Esophagus (tissue), 2 donors: ENCODE data around the gene OGFOD3. TPM values are rescaled to one million over a fixed set of nuclear protein-coding genes. Genes with fewer than 3 reads are reported as not detected.
"Not testable (repeated sequence)": the region's sequence is repeated elsewhere in the genome, so short reads cannot be mapped to it uniquely, and the experiment has no call there.

Experiments
- H3K27ac ChIP-seq, 2 donors: one replicate each; pipeline ENCODE4 v1.5.1; 2013; ENCODE audit warnings: low read depth in 2 of 2, mild to moderate bottlenecking in 2 of 2, inconsistent platforms in 1 of 2, low read length in 1 of 2, moderate library complexity in 1 of 2
- H3K27me3 ChIP-seq, 2 donors: one replicate each; pipeline ENCODE4 v1.6.1; 2013; ENCODE audit warnings: low read length in 2 of 2, control low read depth in 1 of 2, mild to moderate bottlenecking in 1 of 2; ENCODE audit not compliant: insufficient read depth in 2 of 2, control insufficient read depth in 1 of 2
- H3K36me3 ChIP-seq, 2 donors: one replicate each; pipeline ENCODE4 v1.6.1; 2013; ENCODE audit warnings: low read length in 1 of 2; ENCODE audit not compliant: control insufficient read depth in 2 of 2, insufficient read depth in 2 of 2
- H3K4me1 ChIP-seq, 2 donors: one replicate each; pipeline ENCODE4 v1.6.1; 2013; ENCODE audit warnings: low read length in 1 of 2; ENCODE audit not compliant: control insufficient read depth in 2 of 2, insufficient read depth in 2 of 2
- H3K4me3 ChIP-seq, 2 donors: one replicate each; pipeline ENCODE4 v1.5.1; 2013; ENCODE audit warnings: low read length in 2 of 2, mild to moderate bottlenecking in 2 of 2, low read depth in 1 of 2, moderate library complexity in 1 of 2
- H3K9me3 ChIP-seq, 2 donors: one replicate each; pipeline ENCODE4 v1.6.1; 2013; ENCODE audit warnings: mild to moderate bottlenecking in 2 of 2, low read depth in 1 of 2, low read length in 1 of 2, moderate library complexity in 1 of 2; ENCODE audit not compliant: control insufficient read depth in 2 of 2, insufficient read depth in 1 of 2
- WGBS, 2 donors: extraction: QIAGEN DNeasy Blood & Tissue Kit; methylation state at CpG; one replicate each; pipeline ENCODE4 v1.1.7; 2013; 5-methylcytosine and 5-hydroxymethylcytosine counted together
- polyA plus RNA-seq, 2 donors: library from polyadenylated mRNA; stranded (reverse); fragments of 200-250 nt; gene quantifications; one replicate each; pipeline ENCODE4 v1.2.3, GENCODE V29; 2013
- donor health status: healthy with polysubstance abuse.
- donor health status: Bipolar disorder and iron deficiency.

The OGFOD3 gene
- polyA plus RNA-seq, 2 donors = 11.4 to 11.6 TPM

DNA sequence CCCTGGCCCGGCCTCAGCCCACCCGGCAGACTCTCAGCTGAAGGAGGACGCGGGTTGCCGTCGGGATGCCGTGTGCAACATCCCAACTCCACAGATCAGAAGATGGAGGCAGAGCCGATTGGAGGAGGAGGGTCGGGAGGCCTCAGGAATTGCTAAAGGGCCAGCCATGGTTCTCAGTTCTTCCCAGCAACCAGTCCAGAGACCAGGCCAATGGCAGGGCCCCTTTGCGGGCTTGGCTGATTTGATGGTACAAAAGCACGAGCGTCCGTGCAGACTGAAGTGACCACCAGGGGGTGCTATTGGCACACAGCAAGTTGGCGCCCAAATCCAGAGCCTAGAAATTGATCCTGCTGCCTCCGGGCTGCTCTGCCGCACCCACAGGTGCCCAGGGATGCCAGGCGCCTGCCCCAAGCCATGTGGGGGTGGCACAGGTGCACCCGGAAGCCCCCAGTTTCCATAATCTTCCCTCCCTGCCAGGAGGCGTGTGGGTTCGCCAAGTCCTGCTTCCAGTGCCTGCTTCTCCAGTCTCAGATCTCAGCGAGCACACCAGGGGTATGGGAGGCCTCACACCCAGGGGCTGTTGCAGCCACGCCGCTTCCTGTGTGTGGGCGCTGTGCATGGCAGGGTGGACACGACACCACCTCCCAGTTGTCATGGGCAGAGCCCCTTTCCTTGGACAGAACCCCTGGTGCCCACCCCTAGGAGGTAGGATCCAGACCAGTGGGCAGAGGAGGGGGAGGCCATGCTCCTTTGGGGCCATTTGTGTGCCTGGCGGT lies 66.5 kb downstream of the OGFOD3 start:
- Histone ChIP-seq H3K27me3 (no peaks in the 10 kb centered on the region), H3K4me3 (no peak overlapping the region), H3K9me3 (no peaks in the 10 kb centered on the region), H3K4me1 (peaks cover 0 to 10% of the 10 kb centered on the region in 2 donors), H3K27ac (no peak overlapping the region), H3K36me3 (no peaks in the 10 kb centered on the region)
- 33 to 35% methylated on average over 26 of the region's 26 CpGs for WGBS, 2 donors

DNA sequence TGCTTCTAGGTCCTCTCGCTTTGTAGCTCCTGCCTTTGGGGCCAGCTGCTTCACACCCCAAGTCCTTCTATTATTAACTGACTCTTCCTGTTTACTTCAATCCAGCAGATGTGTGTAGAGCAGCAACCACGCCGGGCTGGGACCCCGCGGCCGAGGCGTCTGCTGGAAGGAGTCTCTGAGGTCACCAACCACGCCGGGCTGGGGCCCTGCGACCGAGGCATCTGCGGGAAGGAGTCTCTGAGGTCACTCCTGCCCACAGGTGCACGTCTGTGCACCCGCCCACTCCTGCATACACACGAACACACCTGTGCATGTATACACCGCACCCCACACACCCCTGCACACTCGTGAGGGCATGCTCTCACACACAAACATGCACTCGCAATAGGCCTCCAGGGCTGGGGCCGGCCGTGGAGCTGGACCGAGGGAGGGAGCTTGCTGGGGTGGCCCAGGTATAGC lies 67.1 kb downstream of the OGFOD3 start:
- Histone ChIP-seq H3K36me3 (no peaks in the 10 kb centered on the region), H3K9me3 (no peaks in the 10 kb centered on the region), H3K4me3 (no peak overlapping the region), H3K27me3 (no peaks in the 10 kb centered on the region), H3K27ac (no peak overlapping the region), H3K4me1 (peaks cover 0 to 7% of the 10 kb centered on the region in 2 donors)
- 52 to 53% methylated on average over 21 of the region's 21 CpGs for WGBS, 2 donors

DNA sequence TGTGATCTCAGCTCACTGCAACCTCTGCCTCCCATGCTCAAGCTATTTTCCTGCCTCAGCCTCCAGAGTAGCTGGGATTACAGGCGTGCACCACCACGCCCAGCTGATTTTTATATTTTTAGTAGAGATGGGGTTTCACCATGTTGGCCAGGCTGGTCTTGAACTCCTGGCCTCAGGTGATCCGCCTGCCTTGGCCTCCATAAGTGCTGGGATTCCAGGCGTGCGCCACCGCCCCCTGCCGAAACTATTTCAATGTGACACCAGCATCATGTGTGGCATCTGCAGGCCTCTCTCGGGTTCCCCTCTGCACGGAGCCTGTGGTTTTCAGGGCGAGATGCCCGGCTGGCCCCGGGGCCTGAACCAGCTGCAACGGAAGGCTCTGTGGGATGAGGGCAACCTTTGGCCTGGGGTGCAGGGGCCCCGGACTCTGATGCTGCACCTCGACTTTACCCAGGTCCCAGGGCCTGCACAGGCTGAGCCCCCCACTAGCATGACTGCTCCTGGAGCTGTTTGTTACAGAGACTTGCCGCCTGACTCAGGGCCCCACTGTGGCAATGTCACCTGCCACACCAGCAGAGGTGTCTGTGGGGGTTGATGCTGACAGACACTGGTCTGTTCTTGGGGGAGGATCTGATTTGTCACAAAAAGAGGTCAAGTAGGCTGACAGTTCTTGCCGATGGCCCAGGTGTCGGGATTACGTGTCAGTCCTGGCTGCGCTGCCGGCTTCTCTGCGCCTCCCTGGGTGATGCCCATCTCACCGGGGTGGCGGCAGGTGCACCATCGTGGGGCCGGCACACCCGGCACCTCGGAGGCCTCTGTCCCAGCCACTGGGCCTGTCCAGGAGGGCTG lies 68.0 kb downstream of the OGFOD3 start:
- 79% methylated on average over 28 of the region's 28 CpGs for WGBS, 2 donors

DNA sequence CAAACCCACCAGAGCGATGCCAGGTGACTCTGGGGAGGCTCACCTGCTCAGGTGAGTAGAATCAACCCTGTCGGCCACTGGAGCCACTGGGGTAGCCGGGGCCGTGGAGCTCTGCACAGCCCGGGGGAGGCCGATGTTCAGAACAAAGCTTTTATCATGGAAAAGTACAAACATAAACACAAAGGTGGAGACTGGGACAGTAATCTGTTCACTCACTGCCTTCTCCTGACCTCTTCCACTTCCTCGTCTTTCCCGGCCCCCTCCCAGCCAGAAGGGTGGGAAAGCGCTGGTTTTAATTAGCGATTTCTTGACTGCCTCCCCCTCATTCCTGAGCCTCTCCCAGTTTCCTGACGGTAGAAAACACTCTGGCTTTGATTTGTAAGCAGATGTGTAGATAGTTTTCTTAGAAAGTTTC lies 69.1 kb downstream of the OGFOD3 start:
- Histone ChIP-seq H3K9me3 (no peaks in the 10 kb centered on the region), H3K4me3 (no peak overlapping the region), H3K27me3 (no peaks in the 10 kb centered on the region), H3K36me3 (no peaks in the 10 kb centered on the region), H3K4me1 (peaks cover 0 to 4% of the 10 kb centered on the region in 2 donors), H3K27ac (no peak overlapping the region)
- WGBS, 2 donors = 48 to 58% methylated on average over 11 of the region's 11 CpGs

More for the DNA sequence above, 68.0 kb downstream of the OGFOD3 start:
- Histone ChIP-seq H3K9me3 (no peaks in the 10 kb centered on the region), H3K27me3 (no peaks in the 10 kb centered on the region), H3K36me3 (no peaks in the 10 kb centered on the region), H3K4me3 (no peak overlapping the region), H3K4me1 (peaks cover 0 to 5% of the 10 kb centered on the region in 2 donors), H3K27ac (no peak overlapping the region)

DNA sequence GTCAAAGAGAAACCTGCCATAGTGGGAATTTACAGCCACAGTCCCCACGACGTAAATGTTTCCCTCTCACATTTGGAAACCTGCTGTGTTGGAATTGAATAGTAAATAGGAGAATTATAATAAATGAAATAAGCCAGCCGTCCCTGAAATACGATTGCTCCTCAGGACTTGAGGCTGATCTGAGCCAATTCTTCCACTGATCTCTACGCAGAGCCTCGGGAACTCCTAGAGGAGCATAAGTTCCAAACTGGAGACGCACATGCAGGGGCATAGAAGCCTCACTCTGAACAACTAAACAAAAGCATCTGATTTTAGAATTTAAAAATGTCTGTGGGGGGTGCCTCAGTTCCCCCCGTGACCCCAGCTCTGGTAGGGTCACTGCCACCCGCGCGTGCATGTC lies 69.5 kb downstream of the OGFOD3 start:
- Histone ChIP-seq H3K4me3 (no peak overlapping the region), H3K27ac (no peak overlapping the region), H3K27me3 (no peaks in the 10 kb centered on the region), H3K36me3 (no peaks in the 10 kb centered on the region), H3K9me3 (no peaks in the 10 kb centered on the region), H3K4me1 (peaks cover 0 to 4% of the 10 kb centered on the region in 2 donors)
- WGBS, 2 donors = 73% methylated on average over 11 of the region's 11 CpGs

DNA sequence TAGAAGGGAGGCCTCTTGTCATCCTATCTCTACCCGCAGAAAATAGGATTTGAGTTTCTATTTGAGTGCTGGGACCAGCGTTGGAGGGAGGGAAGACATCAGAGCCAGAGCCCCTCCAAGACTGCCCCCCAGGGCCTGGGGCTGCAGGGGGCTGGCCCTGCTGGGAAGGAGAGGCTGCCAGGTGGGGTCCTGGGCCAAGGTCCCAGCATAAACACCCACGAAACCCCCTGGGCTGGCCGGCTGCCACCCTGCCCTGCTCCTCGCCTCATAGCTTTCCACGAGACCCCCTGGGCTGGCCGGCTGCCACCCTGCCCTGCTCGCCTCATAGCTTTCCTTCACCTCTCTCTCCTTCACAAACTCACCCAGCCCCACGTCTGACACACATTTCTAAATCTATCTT lies 70.0 kb downstream of the OGFOD3 start:
- no peak overlapping the region for H3K27ac ChIP-seq
- no peak overlapping the region for H3K4me3 ChIP-seq
- 63 to 70% methylated on average over 9 of the region's 9 CpGs for WGBS, 2 donors

DNA sequence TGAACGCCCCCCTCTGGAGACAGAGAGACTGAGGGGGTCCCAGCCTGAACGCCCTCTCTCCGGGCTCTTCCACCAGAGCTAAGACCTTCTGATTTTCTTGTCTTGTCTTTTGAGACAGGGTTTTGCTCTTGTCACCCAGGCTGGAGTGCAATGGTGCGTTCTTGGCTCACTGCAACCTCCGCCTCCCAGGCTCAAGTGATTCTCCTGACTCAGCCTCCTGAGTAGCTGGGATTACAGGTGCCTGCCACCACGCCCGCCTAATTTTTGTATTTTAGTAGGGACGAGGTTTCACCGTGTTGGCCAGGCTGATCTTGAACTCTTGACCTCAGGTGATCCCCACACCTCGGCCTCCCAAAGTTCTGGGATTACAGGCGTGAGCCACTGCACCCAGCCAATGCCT lies 70.4 kb downstream of the OGFOD3 start:
- H3K27me3 ChIP-seq, H3K4me3 ChIP-seq, H3K27ac ChIP-seq, H3K4me1 ChIP-seq, H3K36me3 ChIP-seq, H3K9me3 ChIP-seq: not testable (repeated sequence)
- WGBS, 2 donors = 72 to 79% methylated on average over 11 of the region's 11 CpGs

More for the DNA sequence above, 70.0 kb downstream of the OGFOD3 start:
- H3K36me3 ChIP-seq = no peaks in the 10 kb centered on the region
- H3K4me1 ChIP-seq = peaks cover 0 to 4% of the 10 kb centered on the region in 2 donors
- no peaks in the 10 kb centered on the region for H3K9me3 ChIP-seq
- no peaks in the 10 kb centered on the region for H3K27me3 ChIP-seq

DNA sequence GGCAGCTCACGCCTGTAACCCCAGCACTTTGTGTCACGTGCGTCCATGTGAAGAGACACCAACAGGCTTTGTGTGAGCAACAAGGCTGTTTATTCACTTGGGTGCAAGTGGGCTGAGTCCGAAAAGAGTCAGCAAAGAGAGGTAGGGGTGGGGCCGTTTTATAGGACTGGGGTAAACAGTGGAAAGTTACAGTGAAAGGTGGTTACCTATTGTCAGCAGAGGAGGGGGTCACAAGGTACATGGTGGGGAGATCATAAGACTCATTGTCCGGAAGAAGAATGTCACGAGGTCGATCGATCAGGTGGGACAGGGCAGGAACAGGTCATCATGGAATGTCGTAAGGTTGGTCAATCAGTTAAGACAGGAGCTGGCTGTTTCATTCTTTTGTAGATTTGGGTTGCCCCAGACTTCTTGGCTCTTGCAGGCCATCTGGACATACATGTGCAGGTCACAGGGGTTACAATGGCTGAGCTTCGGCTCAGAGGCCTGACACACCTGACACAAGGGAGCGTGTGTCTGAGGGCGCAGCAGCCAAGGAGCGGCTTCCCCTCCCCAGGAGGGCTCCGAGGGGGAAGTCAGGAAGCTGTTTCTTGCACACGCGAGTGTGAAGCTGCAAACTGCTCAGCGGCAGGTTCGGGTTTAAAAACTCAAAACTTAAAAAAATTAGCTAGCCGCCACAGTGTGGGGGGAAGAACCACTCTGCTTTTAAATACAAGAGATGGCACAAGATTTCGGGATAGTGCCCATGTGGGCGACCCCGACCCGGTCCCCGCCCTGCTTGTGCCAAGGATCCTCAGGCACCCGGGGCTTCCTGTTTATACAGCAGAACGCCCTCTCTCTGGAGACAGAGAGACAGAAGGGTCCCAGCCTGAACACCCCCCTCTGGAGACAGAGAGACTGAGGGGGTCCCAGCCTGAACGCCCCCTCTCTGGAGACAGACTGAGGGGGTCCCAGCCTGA lies 71.8 kb downstream of the OGFOD3 start:
- Histone ChIP-seq H3K36me3 (no peaks in the 10 kb centered on the region), H3K4me3 (no peak overlapping the region), H3K9me3 (no peaks in the 10 kb centered on the region), H3K27ac (no peak overlapping the region), H3K27me3 (no peaks in the 10 kb centered on the region), H3K4me1 (no peaks in the 10 kb centered on the region)
- WGBS, 2 donors = 60 to 68% methylated on average over 28 of the region's 28 CpGs
